Hepatocyte (in vitro differentiated cells): ENCODE results near the gene NPAS3. TPM values are rescaled to one million over a fixed set of nuclear protein-coding genes. Genes with fewer than 3 reads are reported as not detected.

Experiments
- DNase-seq: peaks from one replicate; pipeline ENCODE4 v3.0.0-alpha.2; 2016; ENCODE audit warnings: low spot score
- H2AFZ ChIP-seq: fragments of 200-600 bp; sonication (generic); 2 replicates; pipeline ENCODE4 v1.6.0; 2016; ENCODE audit warnings: antibody characterized with exemption, mild to moderate bottlenecking
- H3K27ac ChIP-seq: fragments of 200-600 bp; sonication (generic); 2 replicates; pipeline ENCODE4 v1.5.1; 2016; ENCODE audit warnings: mild to moderate bottlenecking
- H3K27me3 ChIP-seq: fragments of 200-600 bp; sonication (generic); 2 replicates; pipeline ENCODE4 v1.6.1; 2016
- H3K36me3 ChIP-seq: fragments of 200-600 bp; sonication (generic); replicated peaks from 2 replicates; pipeline ENCODE4 v1.5.1; 2016; ENCODE audit warnings: low read depth; ENCODE audit not compliant: insufficient read depth
- H3K4me1 ChIP-seq: fragments of 200-600 bp; sonication (generic); 2 replicates; pipeline ENCODE4 v1.5.1; 2016; ENCODE audit warnings: mild to moderate bottlenecking, moderate library complexity; ENCODE audit not compliant: insufficient read depth
- H3K4me2 ChIP-seq: fragments of 200-600 bp; sonication (generic); 2 replicates; pipeline ENCODE4 v1.6.0; 2016
- H3K4me3 ChIP-seq: fragments of 200-600 bp; sonication (generic); 2 replicates; pipeline ENCODE4 v1.5.1; 2016; ENCODE audit warnings: mild to moderate bottlenecking
- H3K79me2 ChIP-seq: fragments of 200-600 bp; sonication (generic); 2 replicates; pipeline ENCODE4 v1.6.0; 2017; ENCODE audit warnings: mild to moderate bottlenecking
- H3K9me2 ChIP-seq: fragments of 200-600 bp; sonication (generic); replicated peaks from 2 replicates; pipeline ENCODE4 v1.6.0; 2017; ENCODE audit warnings: mild to moderate bottlenecking; ENCODE audit not compliant: insufficient read depth
- H3K9me3 ChIP-seq: fragments of 200-600 bp; sonication (generic); 2 replicates; pipeline ENCODE4 v1.5.1; 2016; ENCODE audit warnings: low read depth, mild to moderate bottlenecking
- H4K20me1 ChIP-seq: fragments of 200-600 bp; sonication (generic); 2 replicates; pipeline ENCODE4 v1.6.0; 2016; ENCODE audit warnings: mild to moderate bottlenecking; ENCODE audit not compliant: insufficient read depth, poor library complexity, severe bottlenecking
- CTCF ChIP-seq: fragments of 200-600 bp; sonication (generic); IDR thresholded peaks from 2 replicates; pipeline ENCODE4 v1.5.1; 2016; ENCODE audit warnings: antibody characterized with exemption, mild to moderate bottlenecking; ENCODE audit not compliant: poor library complexity
- EZH2 ChIP-seq: fragments of 200-600 bp; sonication (generic); IDR thresholded peaks from 2 replicates; pipeline ENCODE4 v1.6.1; 2016; ENCODE audit warnings: antibody characterized with exemption, mild to moderate bottlenecking, borderline replicate concordance
- EZH2phosphoT487 ChIP-seq: fragments of 200-600 bp; sonication (generic); IDR thresholded peaks from one replicate; pipeline ENCODE4 v1.6.1; 2018; ENCODE audit warnings: antibody characterized with exemption, mild to moderate bottlenecking, low read depth, moderate library complexity; ENCODE audit not compliant: unreplicated experiment, severe bottlenecking
- WGBS: methylation state at CpG from one replicate; pipeline ENCODE4 v1.1.6; 2016; ENCODE audit warnings: low lambda C conversion rate; ENCODE audit errors: missing lambda C conversion rate; 5-methylcytosine and 5-hydroxymethylcytosine counted together
- polyA plus RNA-seq: library from polyadenylated mRNA; unstranded; fragments of >200 nt; fragmentation: Nextera tagmentation; extraction: Ambion mirVana; gene quantifications from 2 replicates; pipeline ENCODE4 v1.2.1, GENCODE V29; 2016
- total RNA-seq: library from RNA; depleted of rRNA; stranded (reverse); fragments of >200 nt; gene quantifications from 2 replicates; pipeline ENCODE4 v1.2.3, GENCODE V29; 2014

NPAS3 gene
- total and polyA plus RNA-seq, 2 experiments from 2014 or later = 0.11 to 1.1 TPM

- Histone ChIP-seq H3K9me3 (no peaks in the 10 kb centered on the region), H3K9me2 (no peaks in the 10 kb centered on the region), H3K79me2 (no peaks in the 10 kb centered on the region), H3K27ac (no peak overlapping the region), H4K20me1 (no peaks in the 10 kb centered on the region), H3K27me3 (peaks cover 6% of the 10 kb centered on the region), H3K4me3 (no peak overlapping the region), H3K4me2 (no peak overlapping the region), H2AFZ (no peak overlapping the region), H3K36me3 (no peaks in the 10 kb centered on the region), H3K4me1 (no peaks in the 10 kb centered on the region)
- WGBS = 53% methylated on average over 3 of the region's 3 CpGs
- DNase-seq = no peak
- TF ChIP-seq CTCF (no peak), EZH2 (no peak), EZH2phosphoT487 (no peak)
Observed at GRCh38 chr14:33477797-33478196, 539.1 kb downstream of the NPAS3 start.

GRCh38 chr14:33480071-33480886 lies 541.6 kb downstream of the NPAS3 start:
- no peaks in the 10 kb centered on the region for H4K20me1 ChIP-seq
- H3K27me3 ChIP-seq = peaks cover 8% of the 10 kb centered on the region
- no peak overlapping the region for H3K4me2 ChIP-seq
- H3K9me3 ChIP-seq = no peaks in the 10 kb centered on the region
- no peaks in the 10 kb centered on the region for H3K9me2 ChIP-seq
- no peaks in the 10 kb centered on the region for H3K4me1 ChIP-seq
- no peak overlapping the region for H3K4me3 ChIP-seq
- no peaks in the 10 kb centered on the region for H3K79me2 ChIP-seq
- DNase-seq = no peak
- whole genome bisulfite sequencing = 89% methylated on average over 6 of the region's 9 CpGs
- H3K27ac ChIP-seq = no peak overlapping the region
- no peaks in the 10 kb centered on the region for H3K36me3 ChIP-seq
- no peak for TF ChIP-seq CTCF
- TF ChIP-seq EZH2phosphoT487 = no peak
- TF ChIP-seq EZH2 = no peak
- no peak overlapping the region for H2AFZ ChIP-seq

- Histone ChIP-seq H3K4me1 (no peaks in the 10 kb centered on the region), H4K20me1 (no peaks in the 10 kb centered on the region), H3K27ac (no peak overlapping the region), H3K9me2 (no peaks in the 10 kb centered on the region), H3K79me2 (no peaks in the 10 kb centered on the region), H3K36me3 (no peaks in the 10 kb centered on the region), H3K4me3 (no peak overlapping the region), H3K9me3 (no peaks in the 10 kb centered on the region), H3K4me2 (no peak overlapping the region), H2AFZ (no peak overlapping the region), H3K27me3 (peaks cover 8% of the 10 kb centered on the region)
- WGBS = 54% methylated on average over 3 of the region's 3 CpGs
- DNase-seq = no peak
- TF ChIP-seq EZH2 (no peak), CTCF (no peak), EZH2phosphoT487 (no peak)
Observed at GRCh38 chr14:33480887-33481184, 542.2 kb downstream of the NPAS3 start.
